Activated CD4-positive, alpha-beta T cell treated with anti-CD3 and anti-CD28 coated beads, Interleukin-2, Interleukin-4, amounts not matched to agents 100 ng/mL and 50 ng/mL, durations not matched to agents 16 hours and 8 hours (primary cell): Measurements from ENCODE around the gene TAL2.

Experiments used
- DNase-seq: peaks from one replicate; pipeline ENCODE4 v3.0.0-alpha.2; 2020; ENCODE audit warnings: low spot score

The TAL2 gene

DNA sequence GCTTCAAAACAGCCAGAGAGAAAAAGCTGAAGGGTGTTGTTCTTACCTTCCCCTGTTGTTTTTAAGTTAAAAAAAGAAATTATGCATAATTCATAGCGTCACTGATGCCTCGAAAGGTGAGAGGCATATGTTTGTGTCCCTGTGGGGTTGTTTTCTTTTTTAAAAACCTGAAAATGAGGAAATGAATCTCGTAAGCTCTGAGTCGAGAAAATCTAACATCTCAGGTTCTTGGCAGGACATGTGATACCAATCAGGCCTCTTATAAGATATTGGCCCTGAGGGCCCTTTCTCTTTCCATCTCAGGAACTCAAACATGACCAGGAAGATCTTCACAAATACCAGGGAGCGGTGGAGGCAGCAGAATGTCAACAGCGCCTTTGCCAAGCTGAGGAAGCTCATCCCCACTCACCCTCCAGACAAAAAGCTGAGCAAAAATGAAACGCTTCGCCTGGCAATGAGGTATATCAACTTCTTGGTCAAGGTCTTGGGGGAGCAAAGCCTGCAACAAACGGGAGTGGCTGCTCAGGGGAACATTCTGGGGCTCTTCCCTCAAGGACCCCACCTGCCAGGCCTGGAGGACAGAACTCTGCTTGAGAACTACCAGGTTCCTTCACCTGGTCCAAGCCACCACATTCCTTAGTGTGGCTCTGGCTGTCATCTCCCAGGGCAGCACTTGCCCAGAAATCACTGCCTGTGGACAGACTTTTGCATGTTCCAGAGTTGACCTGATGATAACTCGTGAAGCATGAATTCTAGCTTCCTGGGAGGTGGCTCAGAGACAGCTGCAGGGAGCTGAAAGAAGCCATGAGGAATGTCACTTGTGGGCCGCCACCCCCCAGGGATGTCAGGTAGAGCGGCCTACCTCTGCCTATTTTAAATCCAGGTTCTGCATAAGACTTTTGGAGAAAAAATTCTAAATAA is at the start of gene TAL2:
TSS of gene TAL2 (plus strand) at position 274 of the 921 bp plus-strand sequence. CDS start at position 314, 40 bp downstream.
- DNase-seq, result no peak

GRCh38 chr9:105621001-105621400 is 41.3 kb upstream of the TAL2 start:
- no peak for DNase-seq

DNA sequence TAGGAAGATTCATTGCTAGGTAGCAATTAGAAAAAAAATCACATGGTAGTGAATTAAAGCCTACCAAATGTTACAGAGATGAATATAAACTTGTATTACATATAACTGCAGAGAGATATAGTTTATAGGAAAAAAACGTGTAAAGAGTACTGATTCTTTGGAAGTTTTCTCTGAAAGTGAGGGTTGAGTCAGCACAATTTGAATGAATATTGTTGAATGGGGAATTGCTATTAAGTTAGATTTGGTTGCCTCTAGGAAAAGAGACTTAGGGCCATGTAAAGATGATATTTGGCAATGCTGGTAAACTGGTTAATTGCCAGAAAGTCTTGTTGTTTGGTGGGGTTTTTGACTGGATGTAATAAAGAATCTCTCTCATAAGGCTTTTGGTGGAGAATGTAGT is 37.2 kb upstream of the TAL2 start:
- no peak for DNase-seq

DNA sequence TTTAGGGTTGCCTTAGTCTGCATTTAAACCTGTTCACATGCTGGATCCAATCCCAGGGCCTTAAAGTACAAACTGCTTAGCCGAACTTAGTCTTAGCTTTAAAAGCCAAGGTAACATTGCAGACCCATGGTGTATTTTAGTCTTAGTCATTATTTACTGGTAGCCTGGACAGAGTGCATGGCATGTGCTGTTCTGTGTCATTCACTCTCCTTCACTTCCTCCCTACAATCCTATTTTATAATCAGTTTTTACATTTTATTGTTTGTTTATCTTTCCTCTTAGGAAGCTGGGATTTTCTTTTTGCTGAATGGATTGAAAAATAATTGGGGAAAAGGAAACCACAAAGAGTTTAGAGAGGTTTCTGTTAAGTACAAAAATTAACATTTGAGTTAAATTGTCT is 29.4 kb upstream of the TAL2 start:
- DNase-seq, result no peak

GRCh38 chr9:105633411-105633810 is 28.8 kb upstream of the TAL2 start:
- no peak for DNase-seq

DNA sequence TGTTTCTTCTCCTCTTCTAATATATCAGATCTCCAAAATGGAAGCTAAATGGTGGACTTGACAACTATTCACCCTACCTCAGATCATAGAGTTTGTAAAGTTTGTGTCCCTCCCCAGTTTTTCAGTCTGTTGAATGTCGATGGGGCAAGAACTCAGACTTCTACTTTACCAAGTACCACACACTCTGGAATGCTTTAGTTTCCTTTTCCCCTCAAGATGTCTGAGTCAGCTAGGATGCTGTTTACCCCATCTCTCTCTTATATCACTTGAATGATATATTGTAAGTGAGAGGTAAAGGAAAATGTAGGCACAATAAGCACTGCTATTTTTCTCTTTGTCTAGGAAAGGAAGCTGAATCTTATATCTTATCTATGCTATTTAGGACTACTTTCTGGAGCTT is 25.9 kb upstream of the TAL2 start:
- no peak for DNase-seq

DNA sequence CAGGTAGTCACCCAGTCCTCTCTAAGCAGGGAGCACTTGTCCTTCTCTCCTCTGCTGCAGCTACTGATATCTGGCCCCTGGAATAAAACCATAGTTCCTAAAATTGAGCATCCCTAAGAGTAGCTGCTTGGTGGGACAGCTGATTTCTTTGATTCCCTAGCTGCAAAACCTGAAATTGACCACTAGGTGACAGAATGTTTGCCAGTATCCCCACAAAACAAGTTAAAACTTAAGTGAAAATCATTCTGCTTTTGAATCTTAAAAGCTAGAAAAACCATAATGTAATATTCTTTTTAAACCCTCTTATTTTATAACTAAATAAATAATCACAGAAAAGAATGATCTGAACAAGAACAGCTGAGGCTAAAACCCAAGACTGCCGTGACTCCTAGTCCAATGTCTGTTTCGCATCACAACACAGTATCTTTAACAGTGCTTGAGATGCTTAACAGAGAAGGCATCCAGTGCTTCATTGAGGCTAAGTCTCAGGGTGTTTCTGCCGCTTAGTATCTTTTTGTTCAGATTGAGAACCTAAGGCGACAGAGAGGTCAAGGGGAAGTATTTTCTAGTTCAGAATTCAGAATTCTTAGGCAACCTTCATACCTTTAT is 24.4 kb upstream of the TAL2 start:
- no peak for DNase-seq

GRCh38 chr9:105639936-105640335 is 22.3 kb upstream of the TAL2 start:
- DNase-seq, result no peak

- DNase-seq, result no peak
Observed at GRCh38 chr9:105643795-105644194, 18.5 kb upstream of the TAL2 start.

- DNase-seq, result no peak
Observed at GRCh38 chr9:105646879-105647594, 15.2 kb upstream of the TAL2 start.

GRCh38 chr9:105647595-105648349 is 14.5 kb upstream of the TAL2 start:
- DNase-seq, result no peak

DNA sequence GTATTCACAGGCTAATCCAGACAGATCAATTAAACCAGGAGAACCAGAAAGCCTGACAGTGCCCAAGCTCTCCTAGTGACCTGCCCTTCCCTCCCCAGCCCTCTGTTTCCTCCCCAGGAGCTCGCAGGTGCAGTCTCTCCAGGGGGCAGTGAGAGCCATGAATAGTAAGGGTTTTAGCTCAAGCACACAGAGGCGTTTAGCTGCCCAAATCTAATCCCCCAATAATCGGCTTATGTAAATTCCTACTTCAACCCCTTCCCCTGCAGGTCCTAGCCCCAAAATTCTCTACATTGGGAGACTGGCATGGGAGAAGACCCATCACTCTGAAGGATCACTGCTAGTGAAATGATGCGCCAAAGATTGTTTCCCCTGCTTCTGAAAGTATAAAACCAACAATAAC is 10.5 kb upstream of the TAL2 start:
- no peak for DNase-seq

- no peak for DNase-seq
Observed at GRCh38 chr9:105656131-105656921, 5.9 kb upstream of the TAL2 start.

GRCh38 chr9:105658351-105658750 is 3.9 kb upstream of the TAL2 start:
- DNase-seq, result no peak

- DNase-seq, result no peak
Observed at GRCh38 chr9:105661011-105661410, 1.2 kb upstream of the TAL2 start.

DNA sequence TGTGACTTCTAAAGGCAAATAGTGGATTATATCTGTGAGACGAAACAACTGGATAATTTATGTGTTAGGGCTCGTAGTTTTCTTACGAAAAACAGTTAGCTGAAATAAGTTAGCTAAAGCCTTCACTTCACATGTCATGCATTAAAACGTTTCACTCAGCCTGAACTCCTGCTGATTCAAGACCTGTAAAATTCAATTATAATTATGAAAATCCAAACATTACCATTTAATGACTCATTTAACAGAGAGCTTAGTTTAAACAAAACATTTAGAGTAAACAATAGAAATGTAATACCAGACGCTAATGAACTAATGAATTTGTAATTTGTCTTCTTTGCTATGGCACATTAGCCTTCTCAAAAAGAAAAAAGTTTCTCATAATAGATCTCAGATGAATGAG is 1.7 kb downstream of the TAL2 start:
- no peak for DNase-seq

DNA sequence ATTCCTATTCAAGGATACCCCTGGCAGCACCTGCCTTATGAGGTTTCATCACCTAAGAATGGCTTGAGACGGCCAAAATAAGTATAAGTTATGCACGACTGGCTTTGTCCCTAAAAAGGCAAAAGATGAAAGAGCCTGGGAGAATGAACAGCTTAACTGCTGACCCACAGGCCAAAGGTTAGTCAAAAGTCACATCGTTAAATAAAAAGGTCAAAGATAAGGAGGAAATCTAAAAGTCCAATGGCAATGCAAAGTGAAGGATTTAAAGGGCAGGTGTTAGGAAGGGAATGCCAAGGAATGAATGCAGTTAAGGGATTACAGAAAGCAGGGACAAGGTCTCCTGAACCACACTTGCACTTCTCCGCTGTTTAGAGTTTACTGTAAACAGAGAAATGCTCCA is 5.6 kb downstream of the TAL2 start:
- DNase-seq, result no peak

GRCh38 chr9:105670315-105670714 is 8.1 kb downstream of the TAL2 start:
- no peak for DNase-seq

DNA sequence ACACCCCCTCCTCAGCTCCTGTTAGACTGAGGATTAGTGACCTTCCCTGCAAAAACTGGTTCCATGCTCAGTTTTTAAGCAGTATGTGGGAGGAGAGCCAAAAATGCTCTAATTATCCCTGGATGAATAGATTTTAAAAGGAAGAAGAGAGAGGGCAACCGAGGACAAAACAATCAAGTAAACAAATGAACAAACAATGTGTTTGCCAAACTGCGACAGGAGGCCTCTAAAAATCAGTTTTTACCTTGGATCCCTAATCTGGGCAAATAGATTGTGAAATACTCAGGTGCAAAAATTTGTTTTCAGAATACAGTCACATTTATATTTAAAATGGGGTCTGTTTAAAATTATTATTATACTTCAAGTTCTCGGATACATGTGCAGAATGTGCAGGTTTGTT is 8.5 kb downstream of the TAL2 start:
- no peak for DNase-seq

DNA sequence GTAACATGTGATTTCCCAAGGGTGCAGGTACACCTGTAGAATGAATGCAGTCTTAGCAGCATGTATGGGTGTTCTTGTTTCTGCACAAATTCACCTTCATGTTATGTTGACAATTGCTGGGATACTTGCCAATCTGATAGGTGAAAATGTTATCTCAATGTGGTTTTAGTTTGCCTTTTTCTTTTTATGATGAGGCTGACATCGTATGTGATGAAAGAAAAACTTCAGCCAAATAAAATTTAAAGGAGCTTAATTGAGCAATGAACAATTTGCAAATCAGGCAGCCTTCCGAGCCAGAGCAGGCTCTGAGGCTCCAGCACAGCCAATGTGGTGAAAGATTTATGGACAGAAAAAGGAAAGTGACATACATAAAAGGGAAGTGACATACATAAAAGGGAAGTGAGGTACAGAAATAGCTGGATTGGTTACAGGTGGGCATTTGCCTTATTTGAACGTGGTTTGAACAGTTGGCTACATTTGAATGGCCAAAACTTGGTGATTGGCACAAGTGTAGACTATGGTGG is 10.5 kb downstream of the TAL2 start:
- DNase-seq, result no peak

- DNase-seq, result no peak
Observed at GRCh38 chr9:105673850-105674387, 11.7 kb downstream of the TAL2 start.
